GM21786 (cell line): Measurements from ENCODE around the gene HSPB1.
"Not testable (repeated sequence)": the region's sequence is repeated elsewhere in the genome, so short reads cannot be mapped to it uniquely, and the experiment has no call there.

Experiments
- ATAC-seq: cut with Tn5 transposase; IDR thresholded peaks from one replicate; pipeline ENCODE4 v1.9.1; 2021; ENCODE audit not compliant: unreplicated experiment

The HSPB1 gene

DNA sequence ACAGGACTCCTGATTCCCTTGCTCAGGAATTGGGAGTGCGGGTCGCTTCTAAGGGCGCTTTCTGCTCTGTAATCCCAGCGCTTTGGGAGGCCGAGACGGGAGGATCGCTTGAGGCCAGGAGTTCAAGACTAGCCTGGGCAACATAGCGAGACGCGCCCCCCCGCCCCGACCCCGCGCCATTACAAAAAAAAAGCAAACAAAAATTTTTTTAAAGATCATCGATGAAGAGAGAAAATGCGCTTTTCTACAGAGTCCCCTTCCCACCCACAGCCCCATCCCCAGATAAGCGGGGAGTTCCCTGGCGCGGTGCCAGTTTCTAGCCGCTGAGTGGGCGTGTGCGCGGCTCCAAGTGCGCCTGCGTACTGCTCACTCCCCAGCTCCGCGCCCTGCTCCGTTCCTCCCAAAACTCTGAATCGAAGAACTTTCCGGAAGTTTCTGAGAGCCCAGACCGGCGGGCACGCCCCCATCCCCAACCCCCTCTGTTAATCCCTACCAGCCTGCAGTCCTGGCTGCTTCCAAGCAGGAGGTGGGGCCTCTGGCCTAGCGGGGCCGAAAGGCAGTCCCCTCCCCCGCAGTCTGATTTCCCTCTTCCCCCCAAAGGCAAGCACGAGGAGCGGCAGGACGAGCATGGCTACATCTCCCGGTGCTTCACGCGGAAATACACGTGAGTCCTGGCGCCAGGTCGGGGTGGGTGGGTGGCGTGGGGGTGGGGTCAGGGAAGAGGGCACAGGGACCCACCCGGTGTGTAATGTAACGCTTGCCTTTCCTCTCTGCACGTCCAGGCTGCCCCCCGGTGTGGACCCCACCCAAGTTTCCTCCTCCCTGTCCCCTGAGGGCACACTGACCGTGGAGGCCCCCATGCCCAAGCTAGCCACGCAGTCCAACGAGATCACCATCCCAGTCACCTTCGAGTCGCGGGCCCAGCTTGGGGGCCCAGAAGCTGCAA lies 1.0 kb downstream of the HSPB1 start:
- ATAC-seq: peak; percentile 37

DNA sequence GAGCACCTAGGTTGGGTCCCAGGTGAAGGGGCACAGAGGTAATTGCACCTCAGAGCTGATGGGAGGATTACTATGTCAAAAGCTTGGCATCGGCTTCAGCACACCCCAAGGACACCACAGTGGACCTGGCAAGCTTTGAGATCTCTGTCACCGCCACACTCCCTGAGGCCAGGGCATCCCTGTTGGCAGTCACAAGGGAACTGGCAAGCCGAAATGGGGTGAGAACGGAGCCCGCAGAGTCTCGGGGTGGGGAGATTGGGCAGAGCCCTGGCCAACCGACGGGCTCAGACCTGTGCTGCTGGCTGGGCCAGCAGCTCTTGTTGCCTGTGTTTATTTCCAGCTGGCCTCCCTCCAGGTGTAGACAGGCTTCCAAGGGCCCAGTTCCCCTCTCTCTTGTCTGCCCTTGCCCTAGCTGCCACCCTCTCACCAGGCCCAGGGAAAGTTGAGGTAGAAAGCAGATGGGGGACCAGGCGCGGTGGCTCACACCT lies 2.5 kb downstream of the HSPB1 start:
- no peak for ATAC-seq

DNA sequence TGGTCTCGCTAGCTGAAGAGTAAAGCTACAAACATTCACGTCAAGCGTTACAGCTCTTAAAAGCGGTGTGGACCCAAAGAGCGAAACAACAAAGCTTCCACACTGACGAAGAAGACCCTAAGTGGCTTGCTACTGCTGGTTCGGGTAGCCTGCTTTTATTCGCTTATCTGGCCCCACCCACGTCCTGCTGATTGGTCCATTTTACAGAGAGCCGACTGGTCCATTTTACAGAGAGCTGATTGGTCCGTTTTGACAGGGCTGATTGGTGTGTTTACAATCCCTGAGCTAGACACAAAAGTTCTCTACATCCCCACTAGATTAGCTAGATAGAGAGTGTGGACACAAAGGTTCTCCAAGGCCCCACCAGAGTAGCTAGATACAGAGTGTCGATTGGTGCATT lies 6.4 kb downstream of the HSPB1 start:
- ATAC-seq: not testable (repeated sequence)

DNA sequence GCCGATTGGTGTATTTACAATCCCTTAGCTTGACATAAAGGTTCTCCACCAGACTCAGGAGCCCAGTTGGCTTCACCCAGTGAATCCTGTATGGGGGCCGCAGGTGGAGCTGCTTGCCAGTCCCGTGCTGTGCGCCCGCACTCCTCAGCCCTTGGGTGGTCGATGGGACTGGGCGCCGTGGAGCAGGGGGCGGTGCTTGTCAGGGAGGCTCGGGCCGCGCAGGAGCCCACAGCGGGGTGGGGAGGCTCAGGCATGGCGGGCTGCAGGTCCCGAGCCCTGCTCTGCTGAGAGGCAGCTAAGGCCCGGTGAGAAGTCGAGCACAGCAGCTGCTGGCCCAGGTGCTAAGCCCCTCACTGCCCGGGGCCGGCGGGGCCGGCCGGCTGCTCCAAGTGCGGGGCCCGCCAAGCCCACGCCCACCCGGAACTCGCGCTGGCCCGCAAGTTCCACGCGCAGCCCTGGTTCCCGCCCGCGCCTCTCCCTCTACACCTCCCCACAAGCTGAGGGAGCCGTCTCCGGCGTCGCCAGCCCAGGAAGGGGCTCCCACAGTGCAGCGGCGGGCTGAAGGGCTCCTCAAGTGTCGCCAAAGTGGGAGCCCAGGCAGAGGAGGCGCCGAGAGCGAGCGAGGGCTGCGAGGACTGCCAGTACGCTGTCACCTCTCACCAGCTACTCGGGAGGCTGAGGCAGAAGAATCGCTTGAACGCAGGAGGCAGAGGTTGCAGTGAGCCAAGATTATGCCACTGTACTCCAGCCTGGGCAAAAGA lies 7.0 kb downstream of the HSPB1 start:
- not testable (repeated sequence) for ATAC-seq

DNA sequence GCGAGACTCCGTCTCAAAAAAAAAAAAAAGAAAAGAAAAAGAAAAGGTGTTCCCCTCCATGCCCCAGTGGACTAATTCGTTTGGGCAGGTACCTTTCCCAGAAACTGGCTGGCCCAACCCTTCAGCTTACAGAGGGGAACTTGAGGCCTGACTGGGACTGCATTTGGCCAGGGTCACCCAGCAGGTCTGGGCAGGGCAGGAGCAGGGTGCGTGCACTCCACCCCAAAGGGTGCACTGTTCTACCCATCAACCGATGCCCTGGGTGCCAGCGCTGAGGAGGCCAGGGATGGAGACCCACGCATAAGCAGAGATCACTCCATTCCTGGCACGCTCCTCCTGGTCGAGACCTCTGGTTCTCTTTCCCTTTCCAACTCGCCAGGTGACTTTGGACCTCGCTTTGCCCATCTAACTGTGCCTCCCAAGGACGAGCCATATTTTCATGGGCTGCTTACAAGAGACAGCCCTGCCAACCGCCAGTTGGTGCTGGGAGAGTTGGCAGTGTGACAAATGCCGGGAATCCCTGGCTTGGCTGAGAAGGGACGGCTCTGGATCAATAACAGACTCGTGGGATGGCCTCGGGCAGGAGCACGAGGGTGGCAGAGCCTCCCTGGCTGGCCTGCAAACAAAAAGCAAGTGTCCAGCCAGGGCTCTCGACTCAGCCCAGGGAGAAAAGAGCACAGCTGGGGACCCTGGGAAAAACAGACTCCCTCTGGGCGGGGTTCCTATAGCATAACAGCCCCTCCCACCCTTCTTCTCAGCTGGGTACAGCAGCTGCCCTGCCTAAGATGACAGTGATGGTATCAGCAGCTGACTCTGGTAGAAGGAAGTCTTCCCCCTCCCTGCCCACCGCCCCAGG lies 7.9 kb downstream of the HSPB1 start:
- ATAC-seq: no peak

DNA sequence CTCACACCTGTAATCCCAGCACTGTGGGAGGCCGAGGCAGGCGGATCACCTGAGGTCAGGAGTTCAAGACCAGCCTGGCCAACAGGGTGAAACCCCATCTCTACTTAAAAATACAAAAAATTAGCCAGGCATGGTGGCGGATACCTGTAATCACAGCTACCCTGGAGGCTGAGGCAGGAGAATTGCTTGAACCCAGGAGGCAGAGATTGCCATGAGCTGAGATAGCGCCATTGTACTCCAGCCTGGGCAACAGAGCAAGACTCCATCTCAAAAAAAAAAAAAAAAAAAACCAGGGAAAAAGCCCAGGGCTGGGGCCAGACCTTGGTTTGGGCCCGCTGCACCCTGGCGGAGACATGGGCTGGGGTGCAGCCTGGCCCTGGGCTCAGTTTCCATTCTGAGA lies 9.4 kb downstream of the HSPB1 start:
- not testable (repeated sequence) for ATAC-seq

DNA sequence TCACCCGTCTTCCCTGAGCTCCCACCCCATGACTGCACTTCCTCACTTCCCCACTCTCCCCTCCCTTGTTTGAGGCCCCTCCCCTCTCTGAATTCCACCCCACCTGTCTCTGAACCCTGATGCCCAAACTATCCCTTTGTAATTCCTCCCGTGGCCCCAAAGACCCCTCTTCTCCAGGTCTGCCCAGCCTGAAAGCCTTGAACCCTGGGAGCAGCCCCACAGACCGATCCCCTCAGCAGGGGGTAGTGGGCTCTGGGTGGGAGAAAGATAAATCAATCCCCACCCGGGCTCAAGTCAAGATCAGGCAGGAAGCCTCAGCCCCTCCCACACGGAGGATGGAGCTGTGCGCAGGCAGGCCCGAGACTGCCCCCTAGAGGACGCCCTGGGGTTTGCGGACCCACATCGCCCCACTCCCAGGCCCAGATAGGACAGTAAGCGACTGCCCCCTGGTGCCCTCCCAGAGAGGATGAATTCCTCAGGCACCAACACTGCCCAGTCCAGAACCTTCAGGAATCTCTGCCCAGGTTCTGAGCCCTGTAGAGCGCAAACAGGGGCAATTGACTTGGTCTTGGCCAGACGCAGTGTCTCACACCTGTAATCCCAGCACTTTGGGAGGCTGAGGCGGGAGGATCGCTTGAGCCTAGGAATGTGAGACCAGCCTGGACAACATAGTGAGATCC lies 11.7 kb downstream of the HSPB1 start:
- ATAC-seq: peak; percentile 26

DNA sequence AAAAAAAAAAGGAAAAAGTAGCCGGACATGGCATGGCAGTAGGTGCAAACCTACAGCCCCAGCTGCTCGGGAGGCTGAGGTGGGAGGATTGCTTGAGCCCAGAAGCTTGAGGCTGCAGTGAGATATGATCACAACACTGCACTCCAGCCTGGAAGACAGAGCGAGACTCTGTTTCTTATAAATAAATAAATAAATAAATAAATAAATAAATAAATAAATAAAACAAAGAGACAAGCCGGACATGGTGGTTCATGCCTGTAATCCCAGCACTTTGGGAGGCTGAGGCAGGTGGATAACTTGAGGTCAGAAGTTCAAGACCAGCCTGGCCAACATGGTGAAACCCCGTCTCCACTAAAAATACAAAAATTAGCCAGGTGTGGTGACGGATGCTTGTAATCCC lies 12.3 kb downstream of the HSPB1 start:
- not testable (repeated sequence) for ATAC-seq

DNA sequence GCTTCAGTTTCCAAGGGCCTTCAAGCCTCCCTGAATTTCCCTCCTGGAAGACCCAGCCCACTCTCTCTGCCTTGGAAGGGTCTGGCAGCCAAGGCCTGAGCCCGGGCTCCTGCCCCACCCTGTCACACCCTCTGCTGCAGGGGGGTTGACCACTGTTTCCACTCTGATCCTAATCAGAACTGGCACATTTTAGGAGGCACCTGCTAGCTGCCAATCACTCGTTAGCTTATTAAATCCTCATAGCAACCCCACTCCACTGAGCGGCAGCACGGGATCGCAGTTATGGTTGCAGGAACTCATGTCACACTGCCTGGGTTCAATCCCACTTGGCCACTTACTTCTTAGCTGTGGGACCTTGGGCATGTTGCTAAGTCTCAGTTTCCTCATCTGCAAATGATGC lies 12.9 kb downstream of the HSPB1 start:
- no peak for ATAC-seq

DNA sequence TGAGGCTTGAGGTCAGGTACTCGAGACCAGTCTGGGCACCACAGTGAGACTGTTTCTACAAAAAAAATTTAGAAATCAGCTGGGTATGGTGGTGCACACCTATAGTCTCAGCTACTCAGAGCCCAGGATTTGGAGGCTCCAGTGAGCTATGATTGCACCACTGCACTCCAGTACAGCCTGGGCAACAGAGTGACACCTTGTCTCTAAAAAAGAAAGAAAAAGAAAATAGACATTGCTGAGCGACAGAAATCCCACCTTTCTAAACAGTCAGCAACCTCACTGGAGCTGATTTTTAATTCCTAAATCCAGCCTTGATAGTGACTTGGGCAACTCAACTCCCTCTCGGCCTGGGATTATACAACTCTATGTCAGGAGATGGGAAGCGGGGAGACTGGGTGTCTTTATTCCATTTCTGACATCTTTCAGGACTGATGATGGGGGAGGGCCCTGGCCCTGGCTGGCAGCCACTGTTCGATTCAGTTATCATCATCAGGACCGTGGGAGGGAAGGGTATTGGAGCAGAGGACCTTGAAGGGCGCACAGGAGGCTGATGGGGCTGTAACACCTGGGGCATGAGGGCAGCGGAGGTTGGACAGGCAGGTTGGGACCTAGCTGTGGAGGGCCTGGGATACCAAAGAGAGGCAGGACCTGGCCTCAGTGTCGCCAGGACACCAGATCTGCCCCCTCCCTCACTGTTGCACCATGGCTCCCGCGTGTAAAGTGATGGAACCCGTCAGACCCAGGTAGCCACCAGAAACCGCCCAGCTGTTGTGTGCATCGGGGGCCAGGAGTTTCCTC lies 14.7 kb downstream of the HSPB1 start:
- ATAC-seq: no peak

DNA sequence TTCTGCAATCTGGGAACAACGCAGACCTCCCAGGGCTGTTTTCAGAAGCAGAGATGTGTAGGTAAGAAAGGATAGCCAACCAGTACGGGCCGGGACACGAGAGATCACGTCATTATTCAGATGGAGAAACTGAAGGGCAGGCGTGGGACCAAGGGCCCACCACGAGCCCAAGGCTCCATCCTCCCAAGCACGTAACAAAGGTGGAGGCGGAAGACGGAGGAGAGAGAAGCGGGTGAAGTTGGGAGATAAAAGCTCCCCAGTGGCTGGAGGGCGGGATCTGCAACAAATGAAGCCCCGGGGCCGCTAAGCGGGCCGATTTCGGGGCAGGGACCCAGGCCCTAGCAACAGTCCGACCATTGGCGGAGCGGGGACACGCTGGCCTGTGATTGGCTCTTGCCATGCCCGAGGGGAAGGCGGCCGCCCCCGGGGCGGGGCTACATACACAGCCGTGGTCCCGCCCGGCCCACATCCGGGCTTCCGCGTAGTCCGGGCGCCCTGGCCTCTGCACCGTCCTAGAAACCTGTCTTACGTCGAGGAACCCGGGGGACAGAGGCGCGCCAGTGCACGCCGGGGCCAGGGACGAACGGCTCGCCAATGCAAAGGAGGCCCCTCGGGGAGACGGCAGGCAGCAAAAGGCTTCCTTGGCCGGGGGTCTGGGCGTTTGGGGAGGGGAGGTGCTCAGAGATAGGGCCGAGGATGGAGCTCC lies 15.5 kb downstream of the HSPB1 start:
- peak; percentile 85 for ATAC-seq

DNA sequence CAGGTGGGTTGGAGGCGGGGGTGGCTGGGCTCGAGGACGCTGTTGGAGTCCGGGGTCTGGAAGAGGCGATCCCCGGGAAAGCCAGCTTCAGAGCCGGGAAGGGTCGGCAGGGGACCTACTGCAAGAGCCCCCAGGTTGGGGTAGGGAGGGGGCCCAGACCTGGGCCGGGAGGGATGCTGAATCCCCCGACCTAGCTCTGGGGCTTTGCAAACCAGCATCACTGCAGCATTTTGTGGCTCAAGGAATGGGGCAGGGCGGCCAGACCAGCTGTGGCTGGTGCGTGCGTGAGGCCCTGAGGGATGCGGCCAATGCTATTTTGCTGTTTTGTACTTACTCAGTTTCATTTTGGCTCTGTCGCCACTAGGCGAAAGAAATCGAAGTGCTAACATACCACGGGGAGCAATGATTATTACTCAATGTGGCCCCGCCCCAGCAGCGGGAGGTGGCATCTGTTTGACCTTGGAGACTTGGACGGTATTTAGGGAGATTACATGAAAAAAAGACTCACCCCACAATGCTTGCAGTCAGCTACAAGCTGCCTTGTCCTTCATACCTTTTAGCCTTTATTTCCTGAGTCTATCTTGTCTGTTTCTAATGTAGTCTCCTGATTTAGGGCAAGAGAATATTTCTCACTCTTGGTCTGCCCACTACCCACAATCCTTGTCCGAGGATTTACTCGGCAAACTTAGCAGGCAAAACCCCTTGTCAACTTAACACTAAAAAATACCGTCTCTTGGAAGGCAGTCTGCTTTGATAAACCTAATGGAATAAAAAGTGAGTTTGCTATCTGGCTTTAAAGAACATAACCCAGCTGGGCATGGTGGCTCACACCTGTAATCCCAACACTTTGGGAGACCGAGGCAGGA lies 16.2 kb downstream of the HSPB1 start:
- peak; percentile 52 for ATAC-seq

DNA sequence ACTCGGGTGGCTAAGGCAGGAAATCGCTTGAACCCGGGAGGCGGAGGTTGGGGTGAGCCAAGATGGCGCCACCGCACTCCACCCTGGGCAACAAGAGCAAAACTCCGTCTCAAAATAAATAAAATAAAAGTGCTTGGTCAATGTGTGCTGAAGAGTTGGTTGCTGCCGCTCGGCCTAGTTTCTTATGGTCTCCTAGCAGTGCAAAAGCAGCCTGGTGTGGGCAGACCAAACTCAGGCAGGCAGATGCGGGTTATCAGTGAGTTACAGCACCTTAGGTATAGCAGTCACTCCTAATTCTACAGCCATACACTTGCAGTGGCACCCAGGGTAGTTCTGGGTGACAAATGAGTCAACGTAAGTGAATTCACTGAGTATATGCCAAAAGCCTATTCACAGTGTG lies 22.6 kb downstream of the HSPB1 start:
- ATAC-seq: no peak

DNA sequence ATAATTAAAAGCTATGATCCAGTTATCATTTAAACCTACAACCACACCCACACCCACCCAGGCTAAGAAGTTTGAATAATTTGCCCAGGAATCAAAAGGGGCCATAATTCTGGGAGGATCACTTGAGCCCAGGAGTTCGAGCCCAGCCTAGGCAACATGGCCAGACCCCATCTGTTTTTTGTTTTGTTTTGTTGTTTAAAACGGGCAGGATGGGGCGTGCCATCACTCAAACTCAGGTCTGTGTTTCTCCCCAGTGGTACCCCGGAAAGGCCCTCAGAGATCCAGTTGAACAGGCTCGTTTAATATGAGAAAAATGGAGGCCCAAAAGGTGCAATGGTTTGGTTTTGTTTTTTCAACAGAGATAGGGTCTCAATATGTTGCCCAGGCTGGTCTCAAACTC lies 23.3 kb downstream of the HSPB1 start:
- ATAC-seq: no peak

DNA sequence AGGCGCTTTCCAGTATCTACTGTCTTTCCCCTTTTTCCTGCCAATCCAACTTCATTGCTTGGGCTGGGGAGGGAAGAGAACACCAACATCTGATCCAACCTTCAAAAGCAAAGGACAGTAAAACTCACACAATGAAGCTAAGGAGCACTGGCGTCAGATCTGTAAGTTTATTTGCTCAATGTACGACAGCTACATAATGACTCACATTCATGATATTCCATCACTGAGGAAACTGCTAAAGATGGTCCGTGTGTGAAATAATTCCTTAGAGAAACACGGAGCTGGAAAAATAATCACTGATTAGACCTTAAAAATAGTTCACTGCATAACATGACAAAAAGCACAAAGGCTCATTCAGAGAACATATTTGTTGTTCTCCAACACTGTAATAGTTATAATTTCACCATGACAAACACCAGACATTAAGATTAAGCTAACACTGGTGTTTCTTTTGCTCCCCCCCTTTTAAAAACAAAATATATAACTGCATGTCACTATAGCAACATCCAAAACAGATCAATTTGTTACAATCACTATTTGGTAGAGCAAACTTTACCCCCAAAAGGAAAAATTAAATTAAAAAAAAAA lies 24.3 kb downstream of the HSPB1 start:
- ATAC-seq: no peak

DNA sequence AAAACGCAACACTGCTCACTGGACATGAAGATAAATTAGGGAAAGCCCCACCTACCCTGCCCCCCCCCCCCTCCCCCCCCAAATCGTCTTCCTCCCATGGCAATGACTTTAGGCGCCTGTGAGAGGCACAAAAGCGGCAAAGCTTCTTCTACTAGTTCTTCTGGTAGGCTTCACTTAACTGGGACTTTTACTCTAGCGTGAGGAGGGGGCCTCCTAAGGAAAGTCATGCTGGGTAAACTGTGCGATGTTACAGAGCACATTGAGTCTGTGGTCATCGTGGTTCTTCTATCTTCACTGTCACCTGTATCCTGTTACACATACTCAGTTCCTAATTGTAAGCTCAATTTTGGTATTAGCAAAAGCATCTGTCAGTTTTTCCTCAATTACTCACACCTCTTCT lies 25.1 kb downstream of the HSPB1 start:
- no peak for ATAC-seq

DNA sequence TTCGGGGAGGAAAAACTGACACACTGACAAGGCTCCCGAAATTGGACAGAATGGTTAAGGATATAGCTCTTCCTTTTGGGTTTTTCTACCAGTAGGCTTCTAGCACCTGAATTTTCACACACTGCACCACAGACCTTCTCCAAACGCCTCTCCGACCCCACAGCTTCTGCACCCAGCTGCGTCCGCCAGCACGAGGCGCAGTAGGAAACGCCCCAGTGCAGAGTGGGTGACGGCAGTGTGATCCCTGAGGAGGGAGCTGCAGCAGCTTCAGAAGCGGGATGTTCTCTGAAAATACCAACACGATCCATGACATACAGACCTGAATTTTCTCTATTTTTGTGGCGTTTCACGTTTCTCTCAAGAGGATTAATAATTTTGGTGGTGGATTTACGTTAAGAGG lies 25.9 kb downstream of the HSPB1 start:
- ATAC-seq: no peak

DNA sequence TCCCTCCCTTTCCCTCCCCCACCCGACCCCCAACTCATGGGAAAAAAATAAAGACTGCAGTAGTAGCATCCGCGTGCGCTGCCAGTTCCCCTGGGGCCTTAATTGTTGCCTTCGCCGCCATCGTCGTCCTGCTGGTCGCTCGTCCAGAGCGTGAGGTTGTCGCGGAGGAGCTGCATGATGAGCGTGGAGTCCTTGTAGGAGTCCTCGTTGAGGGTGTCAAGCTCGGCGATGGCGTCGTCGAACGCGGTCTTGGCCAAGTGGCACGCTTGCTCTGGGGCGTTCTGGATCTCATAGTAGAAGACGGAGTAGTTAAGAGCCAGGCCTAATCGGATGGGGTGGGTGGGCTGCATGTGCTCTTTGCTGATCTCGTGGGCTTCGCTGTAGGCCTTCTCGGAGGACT lies 27.0 kb downstream of the HSPB1 start:
- ATAC-seq: no peak
